Prostate gland (tissue), 2 donors: ENCODE data around the gene RABGEF1.

Experiments
- POLR2A ChIP-seq: fragments of 450-650 bp; IDR thresholded peaks from one replicate; pipeline ENCODE4 v1.6.1; 2016; ENCODE audit warnings: antibody characterized with exemption, mild to moderate bottlenecking
- POLR2AphosphoS5 ChIP-seq: sonication (generic); formaldehyde crosslinking; IDR thresholded peaks from one replicate; pipeline ENCODE4 v1.6.1; 2017; ENCODE audit warnings: antibody characterized with exemption
- TF ChIP-seq, protein P1 (sequence below), 4 experiments: fragments of 200-600 bp in 2 of 4; fragments of 450-650 bp in 2 of 4; sonication (generic) in 2 of 4; IDR thresholded peaks; 1 replicate in 3 of 4; 2 replicates in 1 of 4; pipeline ENCODE4 v1.5.1; 2016 to 2019; ENCODE audit warnings: antibody characterized with exemption in 4 of 4, mild to moderate bottlenecking in 2 of 4, moderate library complexity in 2 of 4

DNA sequence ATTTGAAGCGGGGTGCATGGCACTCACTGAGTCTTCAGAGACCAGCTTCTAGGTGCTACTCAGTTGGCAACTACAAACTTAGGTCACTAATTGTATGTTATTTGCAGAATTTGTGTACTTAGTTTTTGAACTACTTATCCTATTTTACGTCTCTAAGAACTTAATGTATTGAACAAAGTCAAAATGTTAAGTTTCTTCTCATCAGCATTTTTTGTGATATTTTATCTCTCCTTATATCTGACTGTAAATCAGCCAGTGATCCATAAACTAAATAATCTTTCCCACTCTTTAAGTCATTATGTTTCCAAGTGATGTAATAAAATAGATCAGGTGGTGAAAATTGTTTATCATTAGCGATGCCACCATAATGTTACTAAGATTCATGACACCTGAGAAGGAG, 120.2 kb downstream of the RABGEF1 start:
- TF ChIP-seq, protein P1, sequence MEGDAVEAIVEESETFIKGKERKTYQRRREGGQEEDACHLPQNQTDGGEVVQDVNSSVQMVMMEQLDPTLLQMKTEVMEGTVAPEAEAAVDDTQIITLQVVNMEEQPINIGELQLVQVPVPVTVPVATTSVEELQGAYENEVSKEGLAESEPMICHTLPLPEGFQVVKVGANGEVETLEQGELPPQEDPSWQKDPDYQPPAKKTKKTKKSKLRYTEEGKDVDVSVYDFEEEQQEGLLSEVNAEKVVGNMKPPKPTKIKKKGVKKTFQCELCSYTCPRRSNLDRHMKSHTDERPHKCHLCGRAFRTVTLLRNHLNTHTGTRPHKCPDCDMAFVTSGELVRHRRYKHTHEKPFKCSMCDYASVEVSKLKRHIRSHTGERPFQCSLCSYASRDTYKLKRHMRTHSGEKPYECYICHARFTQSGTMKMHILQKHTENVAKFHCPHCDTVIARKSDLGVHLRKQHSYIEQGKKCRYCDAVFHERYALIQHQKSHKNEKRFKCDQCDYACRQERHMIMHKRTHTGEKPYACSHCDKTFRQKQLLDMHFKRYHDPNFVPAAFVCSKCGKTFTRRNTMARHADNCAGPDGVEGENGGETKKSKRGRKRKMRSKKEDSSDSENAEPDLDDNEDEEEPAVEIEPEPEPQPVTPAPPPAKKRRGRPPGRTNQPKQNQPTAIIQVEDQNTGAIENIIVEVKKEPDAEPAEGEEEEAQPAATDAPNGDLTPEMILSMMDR (IDR thresholded peaks at IDR 0.05) = no peak
- no peak for TF ChIP-seq POLR2A
- TF ChIP-seq POLR2AphosphoS5 = no peak
